Measurements from ENCODE around the gene MAPK9.

MAPK9 gene

DNA sequence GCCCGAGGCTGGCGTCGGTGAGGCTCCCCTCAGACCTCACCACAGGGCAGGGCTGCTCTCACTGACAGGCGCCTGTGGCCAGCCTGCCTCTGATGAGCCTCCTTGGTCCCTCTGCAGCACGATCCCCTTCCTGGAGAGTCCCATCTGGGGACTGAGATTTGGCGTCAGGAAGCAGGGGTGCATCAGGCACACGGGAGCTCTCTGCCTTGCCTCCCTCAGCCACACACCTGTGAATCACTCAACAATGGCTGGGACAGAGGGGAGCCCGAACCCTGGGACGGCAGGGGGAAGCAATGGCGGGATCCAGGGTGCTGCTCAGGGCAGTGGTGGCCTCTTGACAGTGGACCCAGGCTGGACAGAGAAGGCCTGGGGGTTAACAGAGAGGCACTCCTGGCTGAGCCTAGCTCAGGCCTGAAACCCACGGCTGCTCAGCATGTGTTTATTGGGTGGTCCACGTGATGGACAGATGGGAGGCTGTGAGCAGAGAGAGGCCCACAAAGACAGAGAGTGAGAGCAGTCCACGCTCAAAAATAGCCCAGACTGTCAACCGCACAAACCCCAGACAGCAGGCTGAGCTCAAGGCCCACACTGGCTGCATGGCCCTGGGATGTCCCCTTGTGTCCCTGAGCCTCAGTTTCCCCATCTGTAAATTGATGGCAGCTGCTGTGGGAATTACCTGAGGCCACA is 94.7 kb downstream of the MAPK9 start:
- no peak overlapping the region for H3K9ac ChIP-seq (ENCODE audit: low read length)
- no peaks in the 10 kb centered on the region for H4K20me1 ChIP-seq (ENCODE audit: low read depth, low read length)
- no peak overlapping the region for H3K4me3 ChIP-seq (ENCODE audit: insufficient read depth, low read length, poor library complexity, severe bottlenecking)
- H2AFZ ChIP-seq (ENCODE audit: low read depth, low read length, severe bottlenecking): no peak overlapping the region
- no peaks in the 10 kb centered on the region for H3K9me3 ChIP-seq (ENCODE audit: insufficient read depth, low read length)
- no peak overlapping the region for H3K27ac ChIP-seq (ENCODE audit: low read depth, low read length)
- no peaks in the 10 kb centered on the region for H3K36me3 ChIP-seq (ENCODE audit: low read length)
- H3F3A ChIP-seq (ENCODE audit: insufficient read depth): no peaks in the 10 kb centered on the region
- TF ChIP-seq, protein P1, sequence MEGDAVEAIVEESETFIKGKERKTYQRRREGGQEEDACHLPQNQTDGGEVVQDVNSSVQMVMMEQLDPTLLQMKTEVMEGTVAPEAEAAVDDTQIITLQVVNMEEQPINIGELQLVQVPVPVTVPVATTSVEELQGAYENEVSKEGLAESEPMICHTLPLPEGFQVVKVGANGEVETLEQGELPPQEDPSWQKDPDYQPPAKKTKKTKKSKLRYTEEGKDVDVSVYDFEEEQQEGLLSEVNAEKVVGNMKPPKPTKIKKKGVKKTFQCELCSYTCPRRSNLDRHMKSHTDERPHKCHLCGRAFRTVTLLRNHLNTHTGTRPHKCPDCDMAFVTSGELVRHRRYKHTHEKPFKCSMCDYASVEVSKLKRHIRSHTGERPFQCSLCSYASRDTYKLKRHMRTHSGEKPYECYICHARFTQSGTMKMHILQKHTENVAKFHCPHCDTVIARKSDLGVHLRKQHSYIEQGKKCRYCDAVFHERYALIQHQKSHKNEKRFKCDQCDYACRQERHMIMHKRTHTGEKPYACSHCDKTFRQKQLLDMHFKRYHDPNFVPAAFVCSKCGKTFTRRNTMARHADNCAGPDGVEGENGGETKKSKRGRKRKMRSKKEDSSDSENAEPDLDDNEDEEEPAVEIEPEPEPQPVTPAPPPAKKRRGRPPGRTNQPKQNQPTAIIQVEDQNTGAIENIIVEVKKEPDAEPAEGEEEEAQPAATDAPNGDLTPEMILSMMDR (IDR thresholded peaks at IDR 0.05; ENCODE audit: insufficient read depth, low read length, poor library complexity, severe bottlenecking): no peak
- no peak for TF ChIP-seq EZH2phosphoT487 (conservative IDR thresholded peaks at IDR 0.05; ENCODE audit: low read length)
- H3K4me2 ChIP-seq (ENCODE audit: low read depth, low read length, poor library complexity, severe bottlenecking): no peak overlapping the region
- H3K9me2 ChIP-seq (replicated peaks; ENCODE audit: insufficient read depth, low read length): no peaks in the 10 kb centered on the region
- no peaks in the 10 kb centered on the region for H3K79me2 ChIP-seq (ENCODE audit: insufficient read depth, low read length)
- no peaks in the 10 kb centered on the region for H3K27me3 ChIP-seq (ENCODE audit: low read length)

DNA sequence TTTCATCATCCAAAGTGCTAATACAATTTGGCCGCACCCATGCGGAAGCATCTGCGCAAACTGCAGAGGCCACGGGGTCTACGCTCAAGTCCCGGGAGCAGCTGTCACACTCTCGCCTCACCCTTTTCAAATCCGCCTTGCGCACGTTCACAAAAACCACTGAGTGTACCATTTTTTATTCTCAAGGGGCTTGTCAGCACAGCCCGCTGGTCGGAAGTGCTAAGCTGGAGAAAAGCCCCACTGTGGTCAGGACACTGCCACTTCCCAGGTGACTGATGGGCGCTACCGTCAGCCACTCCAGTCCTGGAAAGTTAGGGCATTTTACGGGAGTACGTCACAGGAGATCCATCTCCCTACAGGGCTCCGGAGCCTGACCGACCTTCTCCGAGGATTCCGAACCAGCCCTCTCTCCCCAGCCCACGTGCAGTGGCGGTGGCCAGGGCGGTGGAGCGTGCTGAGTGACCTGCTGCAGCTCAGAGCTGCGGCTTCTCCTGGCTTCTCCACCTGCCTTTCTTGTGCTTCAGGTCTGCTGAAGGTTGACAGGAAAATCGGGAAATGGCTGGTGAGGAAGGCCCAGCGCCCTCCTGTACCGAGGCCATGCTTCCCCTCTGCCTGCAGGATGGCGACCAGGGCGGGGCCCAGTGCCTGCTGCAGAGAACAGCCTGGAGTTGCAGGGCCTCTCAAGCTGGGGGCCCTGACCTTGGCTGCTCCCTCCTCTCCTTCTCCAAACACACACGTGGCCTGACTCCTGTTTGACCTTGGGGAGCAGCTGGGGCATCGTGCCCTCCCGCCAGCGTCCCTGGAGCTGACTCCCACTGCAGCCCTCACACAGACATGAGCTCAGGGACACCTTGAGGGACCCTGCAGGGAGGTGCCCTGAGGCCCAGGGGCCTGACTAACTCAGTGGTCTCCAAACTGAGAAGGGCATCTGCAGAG is 97.2 kb downstream of the MAPK9 start:
- Histone ChIP-seq H3K9me3 (ENCODE audit: insufficient read depth, low read length) (no peaks in the 10 kb centered on the region), H3K9me2 (replicated peaks; ENCODE audit: insufficient read depth, low read length) (no peaks in the 10 kb centered on the region), H3F3A (ENCODE audit: insufficient read depth) (no peaks in the 10 kb centered on the region), H3K36me3 (ENCODE audit: low read length) (no peaks in the 10 kb centered on the region), H2AFZ (ENCODE audit: low read depth, low read length, severe bottlenecking) (no peak overlapping the region), H3K79me2 (ENCODE audit: insufficient read depth, low read length) (no peaks in the 10 kb centered on the region), H3K27ac (ENCODE audit: low read depth, low read length) (no peak overlapping the region), H3K9ac (ENCODE audit: low read length) (no peak overlapping the region), H4K20me1 (ENCODE audit: low read depth, low read length) (no peaks in the 10 kb centered on the region), H3K4me2 (ENCODE audit: low read depth, low read length, poor library complexity, severe bottlenecking) (no peak overlapping the region), H3K4me3 (ENCODE audit: insufficient read depth, low read length, poor library complexity, severe bottlenecking) (no peak overlapping the region), H3K27me3 (ENCODE audit: low read length) (no peaks in the 10 kb centered on the region)
- TF ChIP-seq, protein P1 (IDR thresholded peaks at IDR 0.05; ENCODE audit: insufficient read depth, low read length, poor library complexity, severe bottlenecking): no peak
- no peak for TF ChIP-seq EZH2phosphoT487 (conservative IDR thresholded peaks at IDR 0.05; ENCODE audit: low read length)

DNA sequence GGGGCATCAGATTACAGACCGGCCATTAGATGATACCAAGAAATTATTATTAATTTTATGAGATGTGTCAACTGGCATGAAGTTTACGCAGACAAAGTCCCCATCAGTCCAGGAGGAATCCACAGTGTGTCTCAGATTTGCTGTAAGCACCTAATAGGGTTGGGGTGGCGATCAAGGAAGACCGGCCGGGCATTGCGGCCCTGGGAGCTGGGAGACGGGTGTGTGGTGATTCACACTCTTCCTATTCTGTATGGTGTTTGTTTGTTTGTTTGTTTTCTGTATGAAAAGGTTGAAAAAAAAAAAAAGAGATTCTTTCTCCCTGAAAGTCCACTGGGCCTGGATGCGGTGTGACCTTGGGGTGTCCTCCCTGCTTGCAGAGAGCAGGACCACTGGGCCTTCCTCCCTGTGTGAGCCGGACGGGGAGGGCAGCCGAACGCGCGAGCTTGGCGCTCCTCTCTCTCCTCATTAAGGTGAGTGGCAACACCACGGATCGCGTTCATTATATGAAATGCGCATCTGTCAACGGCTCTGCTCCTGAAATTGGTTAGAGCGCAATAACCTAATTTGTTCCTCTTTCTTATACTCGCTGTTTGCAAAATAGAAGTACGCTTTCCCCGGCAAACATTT is 98.0 kb downstream of the MAPK9 start:
- H3K4me3 ChIP-seq (ENCODE audit: insufficient read depth, low read length, poor library complexity, severe bottlenecking): no peak overlapping the region
- H3K4me2 ChIP-seq (ENCODE audit: low read depth, low read length, poor library complexity, severe bottlenecking): no peak overlapping the region
- no peak overlapping the region for H3K27ac ChIP-seq (ENCODE audit: low read depth, low read length)
- no peaks in the 10 kb centered on the region for H3K79me2 ChIP-seq (ENCODE audit: insufficient read depth, low read length)
- H3K27me3 ChIP-seq (ENCODE audit: low read length): no peaks in the 10 kb centered on the region
- no peaks in the 10 kb centered on the region for H4K20me1 ChIP-seq (ENCODE audit: low read depth, low read length)
- H3K9me3 ChIP-seq (ENCODE audit: insufficient read depth, low read length): no peaks in the 10 kb centered on the region
- no peaks in the 10 kb centered on the region for H3K36me3 ChIP-seq (ENCODE audit: low read length)
- no peaks in the 10 kb centered on the region for H3K9me2 ChIP-seq (replicated peaks; ENCODE audit: insufficient read depth, low read length)
- no peak overlapping the region for H3K9ac ChIP-seq (ENCODE audit: low read length)
- no peak overlapping the region for H2AFZ ChIP-seq (ENCODE audit: low read depth, low read length, severe bottlenecking)
- TF ChIP-seq, protein P1 (IDR thresholded peaks at IDR 0.05; ENCODE audit: insufficient read depth, low read length, poor library complexity, severe bottlenecking): no peak
- no peaks in the 10 kb centered on the region for H3F3A ChIP-seq (ENCODE audit: insufficient read depth)

All from SU-DHL-6 (cell line).